SK-N-SH (cell line): Measurements from ENCODE around the gene RETSAT. TPM values are rescaled to one million over a fixed set of nuclear protein-coding genes. Genes with fewer than 3 reads are reported as not detected.
A peak's percentile ranks its signal among the peaks of the same experiment; 100 is the strongest.

Experiments
- CTCF ChIA-PET: fragments of 300-600, 350-600 bp; formaldehyde crosslinking; extraction: SDS; loops from one replicate; lab custom pipeline; 2021; lab: Yijun Ruan, JAX
- POLR2A ChIA-PET: fragments of 350-600 bp; sonication (Branson Sonifier 250); formaldehyde crosslinking; extraction: SDS; loops from one replicate; lab custom pipeline; 2020; ENCODE audit warnings: antibody characterized with exemption, inconsistent platforms; lab: Yijun Ruan, JAX
- DNase-seq: peaks from one replicate; pipeline ENCODE4 v3.0.0; 2012
- H2AFZ ChIP-seq: fragments of 200-600 bp; sonication (generic); 2 replicates; pipeline ENCODE4 v1.8.1; 2016; ENCODE audit warnings: antibody characterized with exemption, mild to moderate bottlenecking, low read depth
- H3F3A ChIP-seq: fragments of 200-600 bp; sonication (generic); replicated peaks from 2 replicates; pipeline ENCODE3; 2016; ENCODE audit warnings: antibody characterized with exemption, mild to moderate bottlenecking; ENCODE audit not compliant: insufficient read depth
- H3K27ac ChIP-seq, 2 experiments: fragments of 200-500 bp in 1 of 2; fragments of 200-600 bp in 1 of 2; sonication (Bioruptor generic) in 1 of 2; sonication (generic), shearing (Covaris generic) in 1 of 2; 2 replicates each; pipeline versions ENCODE4 v1.5.1 to v1.6.1; 2014 to 2016; ENCODE audit warnings: low read depth in 2 of 2, inconsistent platforms in 1 of 2, low read length in 1 of 2, mild to moderate bottlenecking in 1 of 2, mixed read lengths in 1 of 2
- H3K27me3 ChIP-seq: fragments of 200-600 bp; sonication (generic), shearing (Covaris generic); 2 replicates; pipeline ENCODE4 v1.6.1; 2016; ENCODE audit warnings: mixed run types; ENCODE audit not compliant: insufficient read depth
- H3K36me3 ChIP-seq, 2 experiments: fragments of 200-500 bp in 1 of 2; fragments of 200-600 bp in 1 of 2; sonication (Bioruptor generic) in 1 of 2; sonication (generic) in 1 of 2; replicated peaks in 1 of 2; 2 replicates each; pipeline versions ENCODE3 to v1.5.1; 2014 to 2016; ENCODE audit warnings: low read length in 1 of 2, mild to moderate bottlenecking in 1 of 2; ENCODE audit not compliant: insufficient read depth in 2 of 2, control insufficient read depth in 1 of 2
- H3K4me1 ChIP-seq, 2 experiments: fragments of 200-500 bp in 1 of 2; fragments of 200-600 bp in 1 of 2; sonication (Bioruptor generic) in 1 of 2; sonication (generic), shearing (Covaris generic) in 1 of 2; 2 replicates each; pipeline versions ENCODE4 v1.5.1 to v1.6.1; 2014 to 2016; ENCODE audit warnings: low read depth in 1 of 2, low read length in 1 of 2, mixed run types in 1 of 2; ENCODE audit not compliant: insufficient read depth in 2 of 2, control insufficient read depth in 1 of 2
- H3K4me2 ChIP-seq: fragments of 200-600 bp; sonication (generic), shearing (Covaris generic); 2 replicates; pipeline ENCODE4 v1.6.1; 2017; ENCODE audit warnings: mixed run types
- H3K4me3 ChIP-seq, 2 experiments: fragments of 200-500 bp in 1 of 2; fragments of 200-600 bp in 1 of 2; sonication (Bioruptor generic) in 1 of 2; sonication (generic), shearing (Covaris generic) in 1 of 2; 2 replicates each; pipeline versions ENCODE4 v1.5.1 to v1.8.1; 2014 to 2016; ENCODE audit warnings: low read depth in 2 of 2, inconsistent platforms in 1 of 2, low read length in 1 of 2, mild to moderate bottlenecking in 1 of 2, mixed read lengths in 1 of 2, moderate library complexity in 1 of 2
- H3K79me2 ChIP-seq: fragments of 200-600 bp; sonication (generic); 2 replicates; pipeline ENCODE4 v1.8.1; 2017; ENCODE audit warnings: mild to moderate bottlenecking; ENCODE audit not compliant: insufficient read depth
- H3K9ac ChIP-seq: fragments of 200-600 bp; sonication (generic); 2 replicates; pipeline ENCODE4 v1.6.1; 2017; ENCODE audit warnings: mixed run types
- H3K9me2 ChIP-seq: fragments of 200-600 bp; sonication (generic); 2 replicates; pipeline ENCODE4 v1.6.1; 2017; ENCODE audit warnings: mixed run types
- H3K9me3 ChIP-seq: fragments of 200-600 bp; sonication (generic); 2 replicates; pipeline ENCODE4 v1.6.1; 2017; ENCODE audit warnings: mixed run types, mild to moderate bottlenecking, moderate library complexity
- H4K20me1 ChIP-seq: fragments of 200-600 bp; sonication (generic); 2 replicates; pipeline ENCODE4 v1.6.1; 2017; ENCODE audit warnings: mild to moderate bottlenecking, mixed run types; ENCODE audit not compliant: insufficient read depth
- CHD2 ChIP-seq: fragments of 150-350 bp; IDR thresholded peaks from 2 replicates; pipeline ENCODE4 v1.6.1; 2018; ENCODE audit warnings: low read length; ENCODE audit not compliant: partially characterized antibody
- EP300 ChIP-seq, 2 experiments: IDR thresholded peaks; 2 replicates each; pipeline versions ENCODE4 v1.4.0 to v1.6.1; 2012; ENCODE audit warnings: borderline replicate concordance in 1 of 2, low read depth in 1 of 2, low read length in 1 of 2
- FOSL2 ChIP-seq: IDR thresholded peaks from 2 replicates; pipeline ENCODE4 v1.4.0; 2012; ENCODE audit warnings: low read depth, mild to moderate bottlenecking, moderate library complexity, borderline replicate concordance
- FOXM1 ChIP-seq: IDR thresholded peaks from 2 replicates; pipeline ENCODE4 v1.4.0; 2012; ENCODE audit warnings: low read depth, mild to moderate bottlenecking
- GABPA ChIP-seq: IDR thresholded peaks from 2 replicates; pipeline ENCODE4 v1.4.0; 2012; ENCODE audit warnings: low read depth, mild to moderate bottlenecking
- NFIC ChIP-seq: IDR thresholded peaks from 2 replicates; pipeline ENCODE4 v1.4.0; 2012; ENCODE audit warnings: borderline replicate concordance
- NRF1 ChIP-seq: IDR thresholded peaks from 2 replicates; pipeline ENCODE4 v1.6.1; 2012; ENCODE audit warnings: low read depth, mild to moderate bottlenecking, low read length
- RCOR1 ChIP-seq: fragments of 150-350 bp; IDR thresholded peaks from 2 replicates; pipeline ENCODE4 v1.6.1; 2017; ENCODE audit warnings: antibody characterized with exemption, low read length
- RFX5 ChIP-seq: IDR thresholded peaks from 2 replicates; pipeline ENCODE4 v1.6.1; 2012; ENCODE audit warnings: mild to moderate bottlenecking, improper control_type of control experiment, low read length
- SMC3 ChIP-seq: IDR thresholded peaks from 2 replicates; pipeline ENCODE4 v1.6.1; 2012; ENCODE audit warnings: low read depth, low read length, improper control_type of control experiment
- TAF1 ChIP-seq: IDR thresholded peaks from 2 replicates; pipeline ENCODE4 v1.6.1; 2012; ENCODE audit warnings: low read depth, mild to moderate bottlenecking, low read length, moderate library complexity, borderline replicate concordance
- TCF12 ChIP-seq: IDR thresholded peaks from 2 replicates; pipeline ENCODE4 v1.4.0; 2012
- TEAD4 ChIP-seq: IDR thresholded peaks from 2 replicates; pipeline ENCODE4 v1.4.0; 2012; ENCODE audit warnings: mild to moderate bottlenecking, borderline replicate concordance; ENCODE audit not compliant: insufficient read depth
- YY1 ChIP-seq: IDR thresholded peaks from 2 replicates; pipeline ENCODE4 v1.4.0; 2012; ENCODE audit warnings: low read depth, mild to moderate bottlenecking
- WGBS: methylation state at CpG from one replicate; pipeline ENCODE4 v1.1.6; 2017; ENCODE audit warnings: low lambda C conversion rate; 5-methylcytosine and 5-hydroxymethylcytosine counted together
- polyA plus RNA-seq, 3 experiments: library from polyadenylated mRNA; depleted of rRNA; stranded (reverse); fragments of >200 nt; gene quantifications; 2 replicates each; pipeline ENCODE4 v1.2.3, GENCODE V29; 2012
- TF ChIP-seq, protein P1 (sequence below): fragments of 200-600 bp; sonication (generic); IDR thresholded peaks from 2 replicates; pipeline ENCODE4 v1.6.1; 2017; ENCODE audit warnings: antibody characterized with exemption, mild to moderate bottlenecking, moderate library complexity
- TF ChIP-seq, protein P2 (sequence below): IDR thresholded peaks from 2 replicates; pipeline ENCODE4 v1.4.0; 2012; ENCODE audit warnings: low read depth
- TF ChIP-seq, protein P3 (sequence below): IDR thresholded peaks from 2 replicates; pipeline ENCODE4 v1.4.0; 2012; ENCODE audit warnings: low read depth, borderline replicate concordance
- TF ChIP-seq, protein P4 (sequence below): fragments of 150-350 bp; IDR thresholded peaks from 2 replicates; pipeline ENCODE4 v1.6.1; 2016; ENCODE audit warnings: mild to moderate bottlenecking, low read depth, low read length
- TF ChIP-seq, protein P5 (sequence below): IDR thresholded peaks from 2 replicates; pipeline ENCODE4; 2012
- TF ChIP-seq, protein P6 (sequence below): IDR thresholded peaks from 2 replicates; pipeline ENCODE4 v1.4.0; 2012; ENCODE audit warnings: low read depth, borderline replicate concordance

The RETSAT gene
- polyA plus RNA-seq, 1 of the 3 experiments (the other 2 are of a cell fraction) = 28.0 TPM

DNA sequence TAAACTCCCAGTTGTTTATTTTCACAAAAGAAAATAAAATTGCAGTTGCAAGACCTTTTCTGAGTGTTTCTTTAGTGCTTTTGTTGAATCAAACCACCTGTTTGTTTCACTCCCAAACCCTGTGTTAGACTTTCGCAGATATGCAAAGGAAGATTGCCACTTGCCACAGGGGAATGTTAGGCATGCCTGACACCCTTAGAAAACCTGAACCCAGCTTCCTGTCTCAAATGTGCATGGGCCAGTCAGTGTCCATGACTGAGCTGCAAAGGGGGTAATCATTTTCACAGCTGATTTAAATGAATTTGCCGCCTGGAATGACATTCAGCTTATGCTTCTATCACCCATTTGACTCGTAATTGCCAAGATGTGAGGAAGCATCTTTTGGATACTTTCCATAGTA is 44.0 kb downstream of the RETSAT start (continued):
- TF ChIP-seq, protein P1, sequence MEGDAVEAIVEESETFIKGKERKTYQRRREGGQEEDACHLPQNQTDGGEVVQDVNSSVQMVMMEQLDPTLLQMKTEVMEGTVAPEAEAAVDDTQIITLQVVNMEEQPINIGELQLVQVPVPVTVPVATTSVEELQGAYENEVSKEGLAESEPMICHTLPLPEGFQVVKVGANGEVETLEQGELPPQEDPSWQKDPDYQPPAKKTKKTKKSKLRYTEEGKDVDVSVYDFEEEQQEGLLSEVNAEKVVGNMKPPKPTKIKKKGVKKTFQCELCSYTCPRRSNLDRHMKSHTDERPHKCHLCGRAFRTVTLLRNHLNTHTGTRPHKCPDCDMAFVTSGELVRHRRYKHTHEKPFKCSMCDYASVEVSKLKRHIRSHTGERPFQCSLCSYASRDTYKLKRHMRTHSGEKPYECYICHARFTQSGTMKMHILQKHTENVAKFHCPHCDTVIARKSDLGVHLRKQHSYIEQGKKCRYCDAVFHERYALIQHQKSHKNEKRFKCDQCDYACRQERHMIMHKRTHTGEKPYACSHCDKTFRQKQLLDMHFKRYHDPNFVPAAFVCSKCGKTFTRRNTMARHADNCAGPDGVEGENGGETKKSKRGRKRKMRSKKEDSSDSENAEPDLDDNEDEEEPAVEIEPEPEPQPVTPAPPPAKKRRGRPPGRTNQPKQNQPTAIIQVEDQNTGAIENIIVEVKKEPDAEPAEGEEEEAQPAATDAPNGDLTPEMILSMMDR = no peak
- TF ChIP-seq, protein P2, sequence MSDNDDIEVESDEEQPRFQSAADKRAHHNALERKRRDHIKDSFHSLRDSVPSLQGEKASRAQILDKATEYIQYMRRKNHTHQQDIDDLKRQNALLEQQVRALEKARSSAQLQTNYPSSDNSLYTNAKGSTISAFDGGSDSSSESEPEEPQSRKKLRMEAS = no peak
- TF ChIP-seq FOXM1 (no peak), NRF1 (no peak), RFX5 (no peak), TCF12 (no peak), SMC3 (no peak), EP300 (IDR thresholded peaks at IDR 0.05; ENCODE audit: borderline replicate concordance in 1 of 2, low read depth in 1 of 2, low read length in 1 of 2) (no peak), FOSL2 (no peak)
- TF ChIP-seq, all 33 proteins: peak for 0

DNA sequence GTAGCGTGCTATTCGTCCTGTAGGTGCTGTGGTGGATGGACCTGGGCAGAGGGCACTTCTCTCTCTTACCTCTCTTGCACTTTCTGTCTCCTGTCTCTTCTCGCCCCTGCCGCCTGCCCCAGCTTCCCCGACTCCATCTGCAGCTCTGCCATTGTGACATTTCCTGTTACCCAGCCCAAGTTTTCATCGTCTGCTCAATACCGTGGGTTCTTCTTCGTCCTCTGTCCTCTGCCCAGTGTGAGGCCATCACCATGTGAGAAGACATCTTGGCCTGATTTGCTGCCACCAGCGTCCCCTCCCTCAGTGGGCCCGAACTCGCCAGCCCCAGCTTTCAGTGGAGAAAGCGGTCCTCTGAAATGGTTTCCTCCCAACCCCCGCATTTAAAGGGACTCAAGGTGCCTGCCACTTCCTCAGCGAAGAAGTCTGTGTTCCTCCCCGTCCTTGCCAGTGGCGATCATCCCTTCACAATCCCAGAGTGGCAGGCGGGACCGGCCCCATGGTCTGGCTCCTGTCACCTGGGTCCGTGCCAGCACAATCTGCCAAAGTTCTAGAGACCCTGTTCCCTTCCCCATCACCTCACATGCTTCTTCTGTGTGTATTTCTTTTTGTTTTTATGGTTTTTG is 44.5 kb downstream of the RETSAT start:
- no peaks in the 10 kb centered on the region for H3K79me2 ChIP-seq
- no peak overlapping the region for H3K4me3 ChIP-seq
- no peaks in the 10 kb centered on the region for H4K20me1 ChIP-seq
- H3K4me1 ChIP-seq = peaks cover 10 to 17% of the 10 kb centered on the region in 2 experiments; a peak in 2 of 4 replicates
- 89% methylated on average over 19 of the region's 19 CpGs for WGBS
- no peaks in the 10 kb centered on the region for H3K9me3 ChIP-seq
- DNase-seq = no peak
- peak overlapping the region; percentile 51 to 69 for H3K27ac ChIP-seq
- ChIA-PET CTCF (interaction anchor here (1.0 to 2.9 kb wide), 10 partner anchors 9 to 384 kb away, joined by 3 to 28 read pairs (median 6); partner anchors contain the start of gene TCF7L1), POLR2A (interaction anchor here (0.8 to 2.7 kb wide), 5 partner anchors 9 to 229 kb away, joined by 3 to 12 read pairs (median 3); partner anchors contain the start of genes MAT2A and TGOLN2)
- H3K9me2 ChIP-seq = no peaks in the 10 kb centered on the region
- H3F3A ChIP-seq = peaks cover 21% of the 10 kb centered on the region
- H3K9ac ChIP-seq = no peak overlapping the region
- H3K4me2 ChIP-seq = no peak overlapping the region
- H3K36me3 ChIP-seq = peaks cover 5 to 7% of the 10 kb centered on the region in 2 experiments
- no peak overlapping the region for H2AFZ ChIP-seq
- no peaks in the 10 kb centered on the region for H3K27me3 ChIP-seq
- TF ChIP-seq, protein P3, sequence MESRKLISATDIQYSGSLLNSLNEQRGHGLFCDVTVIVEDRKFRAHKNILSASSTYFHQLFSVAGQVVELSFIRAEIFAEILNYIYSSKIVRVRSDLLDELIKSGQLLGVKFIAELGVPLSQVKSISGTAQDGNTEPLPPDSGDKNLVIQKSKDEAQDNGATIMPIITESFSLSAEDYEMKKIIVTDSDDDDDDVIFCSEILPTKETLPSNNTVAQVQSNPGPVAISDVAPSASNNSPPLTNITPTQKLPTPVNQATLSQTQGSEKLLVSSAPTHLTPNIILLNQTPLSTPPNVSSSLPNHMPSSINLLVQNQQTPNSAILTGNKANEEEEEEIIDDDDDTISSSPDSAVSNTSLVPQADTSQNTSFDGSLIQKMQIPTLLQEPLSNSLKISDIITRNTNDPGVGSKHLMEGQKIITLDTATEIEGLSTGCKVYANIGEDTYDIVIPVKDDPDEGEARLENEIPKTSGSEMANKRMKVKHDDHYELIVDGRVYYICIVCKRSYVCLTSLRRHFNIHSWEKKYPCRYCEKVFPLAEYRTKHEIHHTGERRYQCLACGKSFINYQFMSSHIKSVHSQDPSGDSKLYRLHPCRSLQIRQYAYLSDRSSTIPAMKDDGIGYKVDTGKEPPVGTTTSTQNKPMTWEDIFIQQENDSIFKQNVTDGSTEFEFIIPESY = no peak
- TF ChIP-seq, protein P4, sequence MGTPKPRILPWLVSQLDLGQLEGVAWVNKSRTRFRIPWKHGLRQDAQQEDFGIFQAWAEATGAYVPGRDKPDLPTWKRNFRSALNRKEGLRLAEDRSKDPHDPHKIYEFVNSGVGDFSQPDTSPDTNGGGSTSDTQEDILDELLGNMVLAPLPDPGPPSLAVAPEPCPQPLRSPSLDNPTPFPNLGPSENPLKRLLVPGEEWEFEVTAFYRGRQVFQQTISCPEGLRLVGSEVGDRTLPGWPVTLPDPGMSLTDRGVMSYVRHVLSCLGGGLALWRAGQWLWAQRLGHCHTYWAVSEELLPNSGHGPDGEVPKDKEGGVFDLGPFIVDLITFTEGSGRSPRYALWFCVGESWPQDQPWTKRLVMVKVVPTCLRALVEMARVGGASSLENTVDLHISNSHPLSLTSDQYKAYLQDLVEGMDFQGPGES = no peak
- TF ChIP-seq CHD2 = no peak
- no peak for TF ChIP-seq GABPA
- no peak for TF ChIP-seq SMC3
- no peak for TF ChIP-seq NFIC
- no peak for TF ChIP-seq RCOR1
- no peak for TF ChIP-seq YY1
- no peak for TF ChIP-seq TAF1
- TF ChIP-seq TEAD4 = no peak
- TF ChIP-seq, protein P1 = no peak
- no peak for TF ChIP-seq RFX5
- TF ChIP-seq, protein P5, sequence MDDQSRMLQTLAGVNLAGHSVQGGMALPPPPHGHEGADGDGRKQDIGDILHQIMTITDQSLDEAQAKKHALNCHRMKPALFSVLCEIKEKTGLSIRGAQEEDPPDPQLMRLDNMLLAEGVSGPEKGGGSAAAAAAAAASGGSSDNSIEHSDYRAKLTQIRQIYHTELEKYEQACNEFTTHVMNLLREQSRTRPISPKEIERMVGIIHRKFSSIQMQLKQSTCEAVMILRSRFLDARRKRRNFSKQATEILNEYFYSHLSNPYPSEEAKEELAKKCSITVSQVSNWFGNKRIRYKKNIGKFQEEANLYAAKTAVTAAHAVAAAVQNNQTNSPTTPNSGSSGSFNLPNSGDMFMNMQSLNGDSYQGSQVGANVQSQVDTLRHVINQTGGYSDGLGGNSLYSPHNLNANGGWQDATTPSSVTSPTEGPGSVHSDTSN = no peak
- TF ChIP-seq, protein P6, sequence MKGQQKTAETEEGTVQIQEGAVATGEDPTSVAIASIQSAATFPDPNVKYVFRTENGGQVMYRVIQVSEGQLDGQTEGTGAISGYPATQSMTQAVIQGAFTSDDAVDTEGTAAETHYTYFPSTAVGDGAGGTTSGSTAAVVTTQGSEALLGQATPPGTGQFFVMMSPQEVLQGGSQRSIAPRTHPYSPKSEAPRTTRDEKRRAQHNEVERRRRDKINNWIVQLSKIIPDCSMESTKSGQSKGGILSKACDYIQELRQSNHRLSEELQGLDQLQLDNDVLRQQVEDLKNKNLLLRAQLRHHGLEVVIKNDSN = no peak
